ENCODE measurements around the gene PDZD4.

Gene PDZD4

GRCh38 chrX:153865685-153866084, 35.3 kb upstream of the PDZD4 start:
- H3K27ac ChIP-seq, result no peak overlapping the region
- TF ChIP-seq ZFX (IDR thresholded peaks at IDR 0.05) (no peak), CTCF (conservative IDR thresholded peaks at IDR 0.05) (no peak)

GRCh38 chrX:153865321-153865580, 34.9 kb upstream of the PDZD4 start:
- TF ChIP-seq ZFX (IDR thresholded peaks at IDR 0.05) (no peak), CTCF (conservative IDR thresholded peaks at IDR 0.05) (no peak)
- no peak overlapping the region for H3K27ac ChIP-seq

DNA sequence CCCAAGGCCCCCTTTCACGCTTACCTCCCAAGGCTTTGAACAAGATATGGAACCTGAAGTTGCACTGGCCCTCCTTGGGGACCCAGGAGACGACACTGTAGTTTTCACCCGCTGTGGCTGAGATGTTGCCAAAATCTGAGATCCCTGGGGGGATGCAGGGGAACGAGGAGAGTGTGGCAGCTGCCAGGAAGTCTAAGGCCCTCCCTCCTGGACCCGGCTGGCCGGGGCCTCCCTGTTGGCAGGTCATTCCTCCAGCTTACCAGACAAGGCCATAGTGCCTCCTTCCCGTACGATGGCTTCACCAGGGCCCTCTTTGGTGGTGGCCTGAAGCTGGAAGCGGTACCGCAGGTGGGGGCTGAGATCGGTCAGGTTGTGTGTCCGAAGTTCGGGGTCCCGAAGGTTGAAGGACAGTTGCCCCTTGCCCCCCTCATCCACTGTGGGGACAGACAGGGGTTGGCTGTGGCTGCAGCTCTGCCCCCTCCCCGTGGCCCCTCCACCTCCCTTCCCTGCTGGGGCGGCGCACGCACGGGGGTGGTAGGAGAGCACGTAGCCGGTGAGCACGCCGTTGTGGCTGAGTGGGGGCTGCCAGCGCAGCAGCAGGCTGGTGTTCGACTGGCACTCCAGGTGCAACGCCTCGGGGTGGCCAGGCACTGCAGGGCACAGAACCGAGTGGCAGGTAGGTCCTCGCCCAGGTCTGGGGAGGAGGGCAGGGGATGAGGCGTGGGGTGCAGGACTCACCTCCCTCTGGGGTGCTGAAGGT, 34.4 kb upstream of the PDZD4 start:
- TF ChIP-seq CTCF (conservative IDR thresholded peaks at IDR 0.05), result no peak

GRCh38 chrX:153864101-153864500, 33.8 kb upstream of the PDZD4 start:
- H3K27ac ChIP-seq, result no peak overlapping the region
- TF ChIP-seq ZFX (IDR thresholded peaks at IDR 0.05) (no peak), CTCF (conservative IDR thresholded peaks at IDR 0.05) (no peak)

More for the DNA sequence above, 34.4 kb upstream of the PDZD4 start:
- no peak overlapping the region for H3K27ac ChIP-seq

DNA sequence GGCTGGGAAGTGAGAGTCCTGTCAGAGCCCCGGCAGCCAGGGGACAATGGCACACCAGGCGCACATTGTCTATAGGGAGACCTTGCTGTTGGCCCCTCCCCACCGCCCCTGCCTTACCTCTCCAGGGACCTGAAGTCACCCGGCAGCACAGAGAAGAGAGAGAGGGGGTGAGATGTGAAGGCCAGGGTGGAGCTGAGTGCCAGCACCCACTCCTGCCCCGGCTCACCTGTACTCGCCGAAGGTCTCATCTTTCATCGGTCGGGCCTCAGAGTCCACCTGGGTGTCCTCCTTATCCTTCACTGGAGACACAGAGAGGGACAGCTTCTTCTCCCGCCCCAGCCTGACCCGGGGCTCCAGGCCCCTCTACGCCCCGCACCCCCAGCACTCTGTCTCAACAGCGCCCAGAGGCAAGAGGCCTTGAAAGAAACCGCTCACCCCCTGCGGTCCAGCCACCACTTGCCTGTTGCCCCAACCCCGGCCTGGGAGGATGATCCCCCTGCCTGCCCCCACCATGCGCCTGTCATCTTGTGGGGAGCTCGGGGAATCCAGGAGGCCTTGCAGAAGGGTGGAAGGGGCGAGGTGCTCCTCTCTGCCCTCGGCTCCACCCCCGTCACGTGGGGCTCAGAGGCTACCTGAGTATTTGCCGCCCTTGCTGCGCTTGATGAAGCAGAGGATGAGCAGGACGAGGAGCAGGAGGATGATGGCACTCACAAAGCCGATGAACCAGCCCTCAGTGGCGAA, 33.1 kb upstream of the PDZD4 start:
- TF ChIP-seq CTCF (conservative IDR thresholded peaks at IDR 0.05) (no peak), ZFX (IDR thresholded peaks at IDR 0.05) (no peak)
- H3K27ac ChIP-seq, result no peak overlapping the region

- no peak overlapping the region for H3K27ac ChIP-seq
- TF ChIP-seq ZFX (IDR thresholded peaks at IDR 0.05), result no peak
- TF ChIP-seq CTCF (conservative IDR thresholded peaks at IDR 0.05), result no peak
Observed at GRCh38 chrX:153862369-153863250, 32.3 kb upstream of the PDZD4 start.
